GM12801 (cell line): ENCODE results near the gene MRPS2.
"Not testable (repeated sequence)": the region's sequence is repeated elsewhere in the genome, so short reads cannot be mapped to it uniquely, and the experiment has no call there.

ENCODE experiments used
- CTCF ChIP-seq: IDR thresholded peaks from one replicate; pipeline ENCODE4 v1.5.1; 2011; ENCODE audit warnings: control low read depth; ENCODE audit not compliant: insufficient read length; ENCODE audit errors: extremely low read depth

Gene MRPS2

GRCh38 chr9:135533674-135534073 is 33.2 kb downstream of the MRPS2 start:
- no peak for TF ChIP-seq CTCF

GRCh38 chr9:135536216-135536615 is 35.7 kb downstream of the MRPS2 start:
- TF ChIP-seq CTCF = no peak

- no peak for TF ChIP-seq CTCF
Observed at GRCh38 chr9:135544981-135545635, 44.6 kb downstream of the MRPS2 start.

DNA sequence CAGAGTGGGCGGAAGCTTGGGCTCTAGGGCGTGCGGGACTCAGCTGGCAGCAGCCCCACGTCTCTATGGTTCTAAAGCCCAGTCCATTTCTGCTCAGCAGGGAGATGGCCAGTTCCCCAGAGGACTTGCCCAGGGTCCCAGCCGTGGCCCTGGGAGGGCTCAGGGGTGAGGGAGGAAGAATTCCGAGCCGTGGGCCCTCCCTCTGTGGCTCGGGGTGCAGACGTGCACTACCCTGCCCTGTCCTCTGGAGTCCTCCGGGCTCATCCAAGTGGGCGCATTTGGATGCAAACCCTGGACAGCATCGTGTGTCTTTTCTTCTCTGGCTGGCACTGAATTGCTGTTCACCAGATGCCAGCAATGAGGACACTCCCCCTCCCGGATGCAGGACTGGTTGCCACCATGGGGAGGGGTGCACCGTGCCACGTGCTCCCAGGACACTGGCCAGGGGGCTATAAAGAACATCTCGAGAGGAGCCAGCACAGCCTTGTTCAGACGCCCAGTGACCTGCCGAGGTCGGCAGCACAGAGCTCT is 45.2 kb downstream of the MRPS2 start, which contains the start of gene OBP2A:
Gene OBP2A, plus strand, starts transcription at position 481 of the 531 bp plus-strand sequence. CDS start 55 bp downstream, outside the sequence.
- TF ChIP-seq CTCF = not testable (repeated sequence)

- TF ChIP-seq CTCF = no peak
Observed at GRCh38 chr9:135547756-135548736, 47.6 kb downstream of the MRPS2 start.

- no peak for TF ChIP-seq CTCF
Observed at GRCh38 chr9:135550344-135550918, 49.9 kb downstream of the MRPS2 start.

DNA sequence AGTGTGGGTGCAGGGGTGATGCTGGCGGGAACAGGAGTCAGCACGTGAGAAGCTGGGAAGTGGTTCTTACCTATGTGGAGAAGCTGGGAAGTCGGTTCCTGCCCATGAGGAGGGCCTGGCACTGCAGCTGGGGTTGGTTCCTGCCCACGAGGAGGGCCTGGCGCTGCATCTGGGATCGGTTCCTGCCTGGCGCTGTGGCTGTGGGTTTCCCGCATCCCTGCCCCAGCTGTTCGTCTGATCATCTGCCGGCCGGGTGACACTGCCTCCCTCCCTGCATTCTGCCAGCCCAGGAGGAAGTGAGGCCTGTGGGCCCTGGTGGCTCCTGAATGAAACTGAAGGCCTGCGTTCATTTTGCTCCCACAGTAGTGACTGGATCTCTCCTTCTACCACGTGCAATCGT is 50.5 kb downstream of the MRPS2 start:
- TF ChIP-seq CTCF = no peak
